GF-D8 (cell line): Measurements from ENCODE around the gene HS3ST5.

ENCODE experiments used
- DNase-seq: peaks from one replicate; lab custom pipeline; 2025; lab: John Stamatoyannopoulos, UW

Gene HS3ST5, protein sequence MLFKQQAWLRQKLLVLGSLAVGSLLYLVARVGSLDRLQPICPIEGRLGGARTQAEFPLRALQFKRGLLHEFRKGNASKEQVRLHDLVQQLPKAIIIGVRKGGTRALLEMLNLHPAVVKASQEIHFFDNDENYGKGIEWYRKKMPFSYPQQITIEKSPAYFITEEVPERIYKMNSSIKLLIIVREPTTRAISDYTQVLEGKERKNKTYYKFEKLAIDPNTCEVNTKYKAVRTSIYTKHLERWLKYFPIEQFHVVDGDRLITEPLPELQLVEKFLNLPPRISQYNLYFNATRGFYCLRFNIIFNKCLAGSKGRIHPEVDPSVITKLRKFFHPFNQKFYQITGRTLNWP

GRCh38 chr6:114342826-114343781 lies at the start of gene HS3ST5:
Gene HS3ST5 (minus strand): TSS chr6:114343023. CDS start chr6:114062845, 280,178 bp downstream.
- no peak for DNase-seq

GRCh38 chr6:114390176-114390575 lies 47.4 kb upstream of the HS3ST5 start:
- DNase-seq = no peak

GRCh38 chr6:114389111-114389510 lies 46.3 kb upstream of the HS3ST5 start:
- no peak for DNase-seq

DNA sequence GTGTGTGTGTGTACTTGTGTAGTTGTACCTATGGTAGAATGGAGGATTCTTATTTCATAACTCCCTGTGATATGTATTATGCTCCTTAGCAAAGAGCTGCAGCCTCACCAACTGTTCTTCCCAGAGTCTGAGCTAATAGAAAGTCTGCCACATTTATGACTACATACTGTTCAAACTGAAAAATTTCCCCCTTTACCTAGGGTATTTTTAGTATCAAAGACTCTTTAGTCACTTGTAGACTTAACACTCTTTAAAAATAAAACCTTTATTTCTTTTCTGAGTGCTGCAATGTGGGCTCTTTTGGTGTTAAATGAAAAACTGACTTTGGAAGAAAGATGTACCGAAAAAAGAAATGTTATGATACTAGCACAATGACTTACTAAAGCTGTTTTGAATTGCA lies 39.6 kb upstream of the HS3ST5 start:
- DNase-seq = no peak

DNA sequence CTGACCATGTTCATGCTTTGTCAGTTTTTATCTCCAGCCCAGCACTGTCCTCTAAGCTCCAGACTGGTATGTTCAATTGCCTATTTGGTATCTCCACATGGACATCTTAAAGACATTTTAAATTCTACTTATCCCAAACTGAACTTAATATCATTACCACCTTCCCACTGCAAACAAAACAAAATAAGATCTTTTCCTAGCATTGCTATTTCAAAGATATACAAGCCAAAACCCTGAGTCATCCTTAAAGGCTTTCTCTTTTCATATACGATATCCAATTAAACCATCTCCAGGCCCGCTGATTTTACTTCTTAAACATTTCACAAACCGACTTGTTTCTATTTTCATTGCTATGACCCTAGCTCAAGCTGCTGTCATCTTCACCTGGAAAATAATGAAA lies 35.1 kb upstream of the HS3ST5 start:
- no peak for DNase-seq

GRCh38 chr6:114376611-114377175 lies 33.9 kb upstream of the HS3ST5 start:
- no peak for DNase-seq

- DNase-seq = no peak
These were observed 32.8 kb upstream of the HS3ST5 start for GRCh38 chr6:114375541-114376192.

DNA sequence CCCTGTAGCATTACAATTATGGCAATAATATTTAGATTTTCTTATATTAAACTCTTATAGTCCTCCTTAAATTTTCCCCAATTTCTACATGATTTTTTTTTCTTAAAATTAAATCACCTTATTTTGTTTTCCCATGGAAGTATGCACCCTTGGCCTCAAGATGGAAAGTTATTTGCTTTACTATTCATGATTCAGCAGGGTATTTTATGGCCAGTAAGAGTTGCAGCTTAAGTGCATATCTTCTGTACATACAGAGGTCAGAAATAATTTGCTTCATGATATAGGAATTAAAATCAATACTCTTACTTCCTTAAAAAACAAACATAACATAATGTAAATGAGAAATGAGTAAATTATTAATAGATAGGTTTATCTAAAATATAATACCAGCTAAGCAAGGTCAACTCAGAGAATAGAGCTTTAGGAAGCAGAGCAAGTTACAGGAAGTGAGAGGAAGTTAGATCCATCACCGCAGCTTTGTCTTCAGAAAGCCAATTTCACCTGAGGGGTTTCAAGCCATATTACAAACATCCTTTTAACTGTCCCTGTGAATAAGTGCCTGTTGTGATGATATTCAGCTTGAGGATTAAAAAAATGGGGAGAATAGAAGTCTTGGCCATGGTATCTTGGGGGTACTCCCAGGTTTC lies 24.6 kb upstream of the HS3ST5 start:
- no peak for DNase-seq

- DNase-seq = no peak
These were observed 24.1 kb upstream of the HS3ST5 start for GRCh38 chr6:114366899-114367298.

DNA sequence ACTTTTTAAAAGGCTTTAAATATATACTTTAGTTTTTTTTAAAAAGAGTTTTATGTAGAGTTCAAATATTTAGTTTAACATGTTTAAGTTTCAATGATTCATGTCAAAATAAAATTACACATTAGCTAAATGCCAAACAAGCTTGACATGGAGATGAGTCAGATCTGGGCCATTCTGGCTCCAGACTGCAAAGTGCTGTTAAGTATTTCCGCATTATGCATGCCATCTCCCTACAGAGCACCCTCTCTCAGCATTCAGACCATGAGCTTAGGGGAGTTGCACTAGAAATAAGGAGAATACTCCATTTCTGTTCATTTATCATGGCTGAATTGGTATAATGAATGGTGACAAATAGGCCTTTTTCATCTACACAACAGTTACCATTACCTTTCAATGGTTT lies 21.5 kb upstream of the HS3ST5 start:
- DNase-seq = no peak

- DNase-seq = no peak
These were observed 20.1 kb upstream of the HS3ST5 start for GRCh38 chr6:114362957-114363356.

GRCh38 chr6:114362396-114362795 lies 19.6 kb upstream of the HS3ST5 start:
- DNase-seq = no peak

GRCh38 chr6:114361036-114361435 lies 18.2 kb upstream of the HS3ST5 start:
- no peak for DNase-seq

DNA sequence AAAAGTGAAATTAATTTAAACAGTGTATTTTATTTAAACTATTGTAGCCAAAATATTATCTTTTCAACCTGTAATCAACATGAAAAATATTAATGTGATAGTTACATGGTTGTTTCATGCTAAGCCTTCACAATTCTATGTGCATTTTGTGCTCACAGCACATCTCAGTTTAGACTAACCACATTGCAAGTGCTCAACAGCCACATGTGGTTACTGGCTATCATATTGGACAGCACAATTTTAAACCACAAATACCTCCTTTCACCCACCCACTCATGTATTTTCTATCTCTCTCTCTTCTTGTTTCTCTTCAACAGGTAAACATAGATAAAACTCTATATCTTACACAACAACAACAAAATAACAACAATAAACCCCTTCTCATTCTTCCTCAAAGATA lies 12.5 kb upstream of the HS3ST5 start:
- no peak for DNase-seq

DNA sequence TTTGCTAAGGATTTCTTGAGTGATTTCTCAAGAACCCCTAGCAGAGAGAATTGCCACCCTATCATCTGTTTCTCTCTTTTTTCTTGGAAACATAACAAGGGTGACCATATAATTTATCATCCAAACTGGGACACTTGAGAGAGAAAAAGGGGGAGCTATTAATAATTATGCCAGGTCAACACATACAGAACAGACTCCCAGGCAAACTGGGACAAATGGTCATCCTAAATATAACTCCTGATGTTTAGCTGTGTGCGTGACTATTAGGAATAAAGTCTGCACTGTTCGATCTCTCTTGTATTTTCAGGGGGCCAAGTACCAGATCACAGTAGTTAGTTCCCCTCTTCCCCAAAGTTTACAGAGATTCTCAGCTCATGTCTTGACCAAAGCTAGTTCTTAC lies 11.7 kb upstream of the HS3ST5 start:
- DNase-seq = no peak

- DNase-seq = no peak
These were observed 3.6 kb upstream of the HS3ST5 start for GRCh38 chr6:114346451-114346850.

GRCh38 chr6:114344971-114345275 lies 2.1 kb upstream of the HS3ST5 start:
- DNase-seq = no peak

GRCh38 chr6:114344246-114344970 lies 1.6 kb upstream of the HS3ST5 start:
- DNase-seq = no peak

DNA sequence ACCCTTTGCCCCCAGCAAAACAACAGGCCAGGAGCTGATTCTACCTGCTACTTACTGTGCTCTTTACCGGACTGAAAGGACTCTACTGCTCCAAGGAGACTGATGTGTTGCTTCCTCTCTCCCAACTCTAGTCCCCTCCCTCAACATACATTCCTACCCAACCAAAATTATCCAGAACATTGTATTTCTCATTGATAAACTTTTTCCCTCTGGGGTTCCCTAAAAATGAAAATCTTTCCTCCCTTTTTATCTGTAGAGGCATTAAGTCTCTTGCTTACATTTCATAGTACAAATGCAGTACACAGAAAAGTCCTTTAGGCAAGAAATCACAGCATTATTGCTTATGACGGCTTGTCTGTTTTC lies 940 bp upstream of the HS3ST5 start:
- DNase-seq = no peak

- DNase-seq = no peak
These were observed 567 bp downstream of the HS3ST5 start for GRCh38 chr6:114342086-114342825.

- DNase-seq = no peak
These were observed 3.1 kb downstream of the HS3ST5 start for GRCh38 chr6:114339706-114340105.
